Lower leg skin (tissue), 4 donors: ENCODE measurements around the gene TP73. TPM values are rescaled to one million over a fixed set of nuclear protein-coding genes. Genes with fewer than 3 reads are reported as not detected.
"Not testable (repeated sequence)": the region's sequence is repeated elsewhere in the genome, so short reads cannot be mapped to it uniquely, and the experiment has no call there.

ENCODE experiments used
- DNase-seq, 2 donors: peaks; one replicate each; pipeline ENCODE4 v3.0.0-alpha.2; 2019; ENCODE audit warnings: low spot score in 2 of 2
- H3K4me3 ChIP-seq: fragments of 200-600 bp; sonication (generic); 2 replicates; pipeline ENCODE4 v1.5.1; 2017; ENCODE audit warnings: mild to moderate bottlenecking, low read depth; ENCODE audit not compliant: poor library complexity, severe bottlenecking
- POLR2A ChIP-seq, 2 donors: fragments of 450-650 bp; IDR thresholded peaks; one replicate each; pipeline ENCODE4 v1.6.1; 2016 to 2017; ENCODE audit warnings: antibody characterized with exemption in 2 of 2, mild to moderate bottlenecking in 1 of 2, moderate library complexity in 1 of 2
- WGBS, 2 donors: methylation state at CpG; one replicate each; pipeline ENCODE4 v1.1.5; 2018; 5-methylcytosine and 5-hydroxymethylcytosine counted together
- intact Hi-C: fragments of 100-400 bp; cut with DNase I; formaldehyde crosslinking; loops from one replicate; pipeline ENCODE4 v1.15.0; 2023; ENCODE audit warnings: low total_unique reads
- total RNA-seq, 4 donors: library from RNA; depleted of rRNA; stranded (reverse); fragments of >200 nt; gene quantifications; one replicate each; pipeline ENCODE4 v1.1.0, GENCODE V29; 2016
- TF ChIP-seq, protein P1 (sequence below), 3 donors: fragments of 450-650 bp; IDR thresholded peaks; one replicate each; pipeline ENCODE4 v1.5.1; 2016; ENCODE audit warnings: antibody characterized with exemption in 3 of 3, mild to moderate bottlenecking in 3 of 3, moderate library complexity in 2 of 3

Gene TP73
- total RNA-seq, 4 donors from 2014 or later = 5.8 to 23.6 (median 11.0) TPM

DNA sequence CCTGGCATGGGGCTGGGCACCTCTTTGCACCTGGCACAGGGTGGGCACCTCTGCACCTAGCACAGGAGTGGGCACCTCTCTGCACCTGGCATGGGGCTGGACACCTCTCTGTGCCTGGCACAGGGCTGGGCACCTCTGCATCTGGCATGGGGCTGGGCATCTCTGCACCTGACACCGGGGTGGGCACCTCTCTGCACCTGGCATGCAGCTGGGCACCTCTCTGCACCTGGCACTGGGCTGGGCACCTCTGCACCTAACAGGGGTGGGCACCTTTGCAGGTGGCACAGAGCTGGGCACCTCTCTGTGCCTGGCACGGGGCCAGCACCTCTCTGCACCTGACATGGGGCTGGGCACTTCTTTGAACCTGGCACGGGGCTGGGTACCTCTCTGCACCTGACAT is 70.5 kb downstream of the TP73 start:
- no peak for TF ChIP-seq POLR2A (IDR thresholded peaks at IDR 0.05)
- TF ChIP-seq, protein P1, sequence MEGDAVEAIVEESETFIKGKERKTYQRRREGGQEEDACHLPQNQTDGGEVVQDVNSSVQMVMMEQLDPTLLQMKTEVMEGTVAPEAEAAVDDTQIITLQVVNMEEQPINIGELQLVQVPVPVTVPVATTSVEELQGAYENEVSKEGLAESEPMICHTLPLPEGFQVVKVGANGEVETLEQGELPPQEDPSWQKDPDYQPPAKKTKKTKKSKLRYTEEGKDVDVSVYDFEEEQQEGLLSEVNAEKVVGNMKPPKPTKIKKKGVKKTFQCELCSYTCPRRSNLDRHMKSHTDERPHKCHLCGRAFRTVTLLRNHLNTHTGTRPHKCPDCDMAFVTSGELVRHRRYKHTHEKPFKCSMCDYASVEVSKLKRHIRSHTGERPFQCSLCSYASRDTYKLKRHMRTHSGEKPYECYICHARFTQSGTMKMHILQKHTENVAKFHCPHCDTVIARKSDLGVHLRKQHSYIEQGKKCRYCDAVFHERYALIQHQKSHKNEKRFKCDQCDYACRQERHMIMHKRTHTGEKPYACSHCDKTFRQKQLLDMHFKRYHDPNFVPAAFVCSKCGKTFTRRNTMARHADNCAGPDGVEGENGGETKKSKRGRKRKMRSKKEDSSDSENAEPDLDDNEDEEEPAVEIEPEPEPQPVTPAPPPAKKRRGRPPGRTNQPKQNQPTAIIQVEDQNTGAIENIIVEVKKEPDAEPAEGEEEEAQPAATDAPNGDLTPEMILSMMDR (IDR thresholded peaks at IDR 0.05) = no peak
- 54% methylated on average over 3 of the region's 3 CpGs; no CpG with 5 or more reads in 1 of the 2 donors for WGBS, 2 donors
- no peak overlapping the region for H3K4me3 ChIP-seq
- intact Hi-C loops = loop anchor here (1.0 kb wide), 1 partner anchor 234 kb away; no protein-coding TSS in a partner anchor
- no peak for DNase-seq

DNA sequence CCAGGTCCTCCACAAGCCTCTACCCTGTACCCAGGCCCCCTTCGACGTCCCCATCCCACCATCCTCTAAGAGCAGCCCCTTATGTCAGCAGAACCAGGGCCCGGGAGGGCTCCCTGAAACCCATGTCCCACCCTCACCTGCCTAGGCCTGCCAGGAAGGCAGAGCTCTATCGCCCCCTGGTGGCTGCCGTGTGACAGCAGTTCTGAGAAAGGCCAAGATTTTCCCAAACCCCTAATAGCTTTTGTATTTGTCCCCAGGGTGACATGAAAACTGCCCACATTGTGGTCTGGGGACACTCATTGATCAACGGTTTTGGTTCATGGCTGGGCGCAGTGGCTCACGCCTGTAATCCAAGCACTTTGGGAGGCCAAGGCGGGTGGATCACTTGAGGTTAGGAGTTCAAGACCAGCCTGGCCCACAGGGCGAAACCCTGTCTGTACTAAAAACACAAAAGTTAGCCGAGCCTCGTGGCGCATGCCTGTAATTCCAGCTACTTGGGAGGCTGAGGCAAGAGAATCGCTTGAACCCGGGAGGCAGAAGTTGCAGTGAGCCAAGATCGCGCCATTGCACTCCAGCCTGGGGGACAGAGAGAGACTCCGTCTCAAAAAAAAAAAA is 72.2 kb downstream of the TP73 start:
- peak in 1 of 2 donors; percentile 92 for DNase-seq
- TF ChIP-seq, protein P1 (IDR thresholded peaks at IDR 0.05) = peak in 1 of 3 donors; percentile 76
- H3K4me3 ChIP-seq, intact Hi-C loops: not testable (repeated sequence)
- 39 to 40% methylated on average over 18 of the region's 18 CpGs for WGBS, 2 donors

DNA sequence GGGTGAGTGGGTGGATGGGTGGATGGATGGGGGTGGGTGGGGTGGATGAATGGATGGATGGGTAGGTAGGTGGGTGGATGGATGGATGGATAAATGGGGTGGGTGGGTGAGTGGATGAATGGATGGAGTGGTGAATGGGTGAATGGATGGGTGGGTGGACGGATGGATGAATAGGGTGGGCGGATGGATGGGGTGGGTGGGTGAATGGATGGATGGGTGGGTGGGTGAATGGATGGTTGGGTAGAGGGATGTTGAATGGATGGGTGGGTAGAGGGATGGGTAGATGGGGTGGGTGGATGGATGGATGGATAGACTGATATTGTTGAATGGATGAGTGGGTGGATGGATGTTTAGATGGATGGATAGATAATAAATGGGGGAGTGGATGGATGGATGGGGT is 73.0 kb downstream of the TP73 start:
- intact Hi-C loops = no loop called here
- DNase-seq = no peak
- TF ChIP-seq, protein P1 (IDR thresholded peaks at IDR 0.05) = no peak
- no peak for TF ChIP-seq POLR2A (IDR thresholded peaks at IDR 0.05)
- WGBS, 2 donors = 89 to 92% methylated on average over 2 of the region's 2 CpGs
- no peak overlapping the region for H3K4me3 ChIP-seq

DNA sequence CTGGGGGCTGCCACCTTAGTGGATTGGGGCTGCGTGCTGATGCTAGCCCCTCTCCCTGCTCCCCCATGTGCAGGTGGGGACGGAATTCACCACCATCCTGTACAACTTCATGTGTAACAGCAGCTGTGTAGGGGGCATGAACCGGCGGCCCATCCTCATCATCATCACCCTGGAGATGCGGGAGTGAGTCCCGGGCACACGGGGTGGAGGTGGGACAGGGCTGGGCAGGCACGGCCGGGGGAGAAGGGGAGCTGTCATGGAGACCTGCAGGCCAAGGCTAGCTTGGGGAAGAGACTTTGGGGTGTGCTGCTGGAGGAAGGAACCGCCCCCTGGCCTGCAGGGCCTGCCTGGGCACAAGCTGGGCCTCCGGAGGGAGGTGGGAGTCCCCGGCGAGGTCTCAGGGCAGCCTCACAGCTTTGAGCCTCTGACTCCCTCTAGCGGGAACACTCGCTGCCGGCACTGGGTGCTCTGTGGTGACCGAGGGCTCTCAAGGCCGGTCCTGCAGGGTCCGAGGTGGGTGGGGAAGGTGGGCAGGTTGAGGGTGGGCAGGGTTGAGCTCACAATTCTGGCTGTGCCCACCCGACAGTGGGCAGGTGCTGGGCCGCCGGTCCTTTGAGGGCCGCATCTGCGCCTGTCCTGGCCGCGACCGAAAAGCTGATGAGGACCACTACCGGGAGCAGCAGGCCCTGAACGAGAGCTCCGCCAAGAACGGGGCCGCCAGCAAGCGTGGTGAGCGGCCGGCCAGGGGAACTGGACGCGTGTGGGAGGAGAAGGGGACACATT is 74.9 kb downstream of the TP73 start:
- no peak for DNase-seq
- no peak for TF ChIP-seq POLR2A (IDR thresholded peaks at IDR 0.05)
- TF ChIP-seq, protein P1 (IDR thresholded peaks at IDR 0.05) = no peak
- no peak overlapping the region for H3K4me3 ChIP-seq
- intact Hi-C loops = no loop called here
- WGBS, 2 donors = 62 to 71% methylated on average over 28 to 33 of the region's 37 CpGs

DNA sequence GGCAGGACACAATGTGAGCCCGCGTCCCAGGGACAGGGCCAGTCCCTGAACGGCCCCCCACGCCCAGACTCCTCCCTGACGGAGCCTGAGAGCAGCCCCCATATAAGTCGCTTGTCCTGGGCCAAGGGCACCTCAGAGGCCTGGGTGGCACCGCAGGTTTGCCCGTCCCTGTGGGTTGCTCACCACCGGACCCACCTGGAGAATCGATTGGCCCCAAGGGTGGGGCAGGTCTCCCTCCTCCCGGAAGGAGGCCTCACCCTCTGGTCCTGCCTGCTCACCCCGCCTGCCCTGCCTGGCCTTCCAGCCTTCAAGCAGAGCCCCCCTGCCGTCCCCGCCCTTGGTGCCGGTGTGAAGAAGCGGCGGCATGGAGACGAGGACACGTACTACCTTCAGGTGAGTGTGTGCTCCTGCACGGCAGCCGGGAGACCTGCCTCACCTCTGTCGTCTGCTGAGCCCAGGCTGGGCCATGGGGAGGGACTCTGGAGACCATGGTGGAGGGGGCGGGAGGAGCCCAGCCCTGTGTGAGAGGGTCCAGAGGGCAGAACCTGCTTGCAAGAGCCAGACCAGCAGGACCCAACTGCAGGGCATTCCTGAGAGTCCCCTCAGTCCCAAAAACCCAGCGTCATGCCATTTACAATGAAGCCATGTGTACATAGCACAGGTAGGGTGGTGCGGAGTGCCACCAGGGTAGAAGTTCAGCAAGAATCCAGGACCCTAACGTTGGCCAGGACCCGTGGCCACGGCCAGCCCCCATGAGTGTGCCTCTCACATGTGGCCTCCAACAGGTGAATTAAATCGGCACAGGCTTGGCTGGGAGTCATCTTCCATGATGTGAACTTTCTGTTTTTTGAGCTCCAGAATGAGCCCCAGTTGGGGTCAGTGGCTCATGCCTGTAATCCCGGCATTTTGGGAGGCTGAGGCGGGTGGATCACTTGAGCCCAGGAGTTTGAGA is 75.8 kb downstream of the TP73 start:
- no peak for DNase-seq
- intact Hi-C loops = no loop called here
- 84 to 87% methylated on average over 25 to 26 of the region's 31 CpGs for WGBS, 2 donors
- no peak for TF ChIP-seq POLR2A (IDR thresholded peaks at IDR 0.05)
- TF ChIP-seq, protein P1 (IDR thresholded peaks at IDR 0.05) = no peak
- no peak overlapping the region for H3K4me3 ChIP-seq
